HEK293 (cell line): ENCODE data around the gene ACSBG1.

ENCODE experiments used
- CTCF ChIP-seq: fragments of 450-650 bp; formaldehyde crosslinking; IDR thresholded peaks from 2 replicates; pipeline ENCODE4 v1.5.1; 2016; ENCODE audit warnings: missing biosample characterization, missing genetic modification characterization
- ZBTB20 ChIP-seq: fragments of 450-650 bp; formaldehyde crosslinking; IDR thresholded peaks from 2 replicates; pipeline ENCODE4 v1.5.1; 2016; ENCODE audit warnings: missing biosample characterization, missing genetic modification characterization
- ZBTB7A ChIP-seq: fragments of 450-650 bp; formaldehyde crosslinking; IDR thresholded peaks from 2 replicates; pipeline ENCODE4 v1.5.1; 2016; ENCODE audit warnings: low read depth, missing biosample characterization, missing genetic modification characterization
- ZNF23 ChIP-seq: fragments of 450-650 bp; formaldehyde crosslinking; IDR thresholded peaks from 2 replicates; pipeline ENCODE4 v1.5.1; 2016; ENCODE audit warnings: missing biosample characterization, missing genetic modification characterization, borderline replicate concordance
- ZNF423 ChIP-seq: fragments of 450-650 bp; formaldehyde crosslinking; IDR thresholded peaks from 2 replicates; pipeline ENCODE4 v1.5.1; 2016; ENCODE audit warnings: missing biosample characterization, missing genetic modification characterization
- ZNF473 ChIP-seq: fragments of 450-650 bp; formaldehyde crosslinking; IDR thresholded peaks from 2 replicates; pipeline ENCODE4 v1.5.1; 2017; ENCODE audit warnings: missing biosample characterization, missing genetic modification characterization
- ZNF501 ChIP-seq: fragments of 450-650 bp; formaldehyde crosslinking; IDR thresholded peaks from 2 replicates; pipeline ENCODE4 v1.5.1; 2016; ENCODE audit warnings: missing biosample characterization, missing genetic modification characterization
- ZNF692 ChIP-seq: fragments of 450-650 bp; formaldehyde crosslinking; IDR thresholded peaks from 2 replicates; pipeline ENCODE4 v1.5.1; 2016; ENCODE audit warnings: missing biosample characterization, missing genetic modification characterization
- ZNF768 ChIP-seq: fragments of 450-650 bp; formaldehyde crosslinking; IDR thresholded peaks from 2 replicates; pipeline ENCODE4 v1.5.1; 2018; ENCODE audit warnings: missing biosample characterization, mild to moderate bottlenecking, missing genetic modification characterization
- ZSCAN16 ChIP-seq: fragments of 450-650 bp; formaldehyde crosslinking; IDR thresholded peaks from 2 replicates; pipeline ENCODE4 v1.5.1; 2016; ENCODE audit warnings: missing biosample characterization, missing genetic modification characterization
- TF ChIP-seq, protein P1 (sequence below): fragments of 450-650 bp; formaldehyde crosslinking; IDR thresholded peaks from 2 replicates; pipeline ENCODE4 v1.5.1; 2016; ENCODE audit warnings: missing biosample characterization, missing genetic modification characterization
- TF ChIP-seq, protein P2 (sequence below): fragments of 450-650 bp; formaldehyde crosslinking; IDR thresholded peaks from 2 replicates; pipeline ENCODE4 v1.5.1; 2016; ENCODE audit warnings: missing biosample characterization, missing genetic modification characterization

GRCh38 chr15:78130466-78131294 lies 103.7 kb downstream of the ACSBG1 start:
- TF ChIP-seq, protein P1, sequence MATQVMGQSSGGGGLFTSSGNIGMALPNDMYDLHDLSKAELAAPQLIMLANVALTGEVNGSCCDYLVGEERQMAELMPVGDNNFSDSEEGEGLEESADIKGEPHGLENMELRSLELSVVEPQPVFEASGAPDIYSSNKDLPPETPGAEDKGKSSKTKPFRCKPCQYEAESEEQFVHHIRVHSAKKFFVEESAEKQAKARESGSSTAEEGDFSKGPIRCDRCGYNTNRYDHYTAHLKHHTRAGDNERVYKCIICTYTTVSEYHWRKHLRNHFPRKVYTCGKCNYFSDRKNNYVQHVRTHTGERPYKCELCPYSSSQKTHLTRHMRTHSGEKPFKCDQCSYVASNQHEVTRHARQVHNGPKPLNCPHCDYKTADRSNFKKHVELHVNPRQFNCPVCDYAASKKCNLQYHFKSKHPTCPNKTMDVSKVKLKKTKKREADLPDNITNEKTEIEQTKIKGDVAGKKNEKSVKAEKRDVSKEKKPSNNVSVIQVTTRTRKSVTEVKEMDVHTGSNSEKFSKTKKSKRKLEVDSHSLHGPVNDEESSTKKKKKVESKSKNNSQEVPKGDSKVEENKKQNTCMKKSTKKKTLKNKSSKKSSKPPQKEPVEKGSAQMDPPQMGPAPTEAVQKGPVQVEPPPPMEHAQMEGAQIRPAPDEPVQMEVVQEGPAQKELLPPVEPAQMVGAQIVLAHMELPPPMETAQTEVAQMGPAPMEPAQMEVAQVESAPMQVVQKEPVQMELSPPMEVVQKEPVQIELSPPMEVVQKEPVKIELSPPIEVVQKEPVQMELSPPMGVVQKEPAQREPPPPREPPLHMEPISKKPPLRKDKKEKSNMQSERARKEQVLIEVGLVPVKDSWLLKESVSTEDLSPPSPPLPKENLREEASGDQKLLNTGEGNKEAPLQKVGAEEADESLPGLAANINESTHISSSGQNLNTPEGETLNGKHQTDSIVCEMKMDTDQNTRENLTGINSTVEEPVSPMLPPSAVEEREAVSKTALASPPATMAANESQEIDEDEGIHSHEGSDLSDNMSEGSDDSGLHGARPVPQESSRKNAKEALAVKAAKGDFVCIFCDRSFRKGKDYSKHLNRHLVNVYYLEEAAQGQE = no peak
- TF ChIP-seq CTCF (tag by site-specific recombination) (no peak), ZNF473 (tag by site-specific recombination) (no peak), ZNF501 (no peak), ZBTB20 (tag by site-specific recombination) (no peak), ZNF23 (tag by site-specific recombination) (no peak), ZNF768 (tag by site-specific recombination) (no peak), ZSCAN16 (no peak), ZNF692 (no peak), ZBTB7A (no peak), ZNF423 (tag by site-specific recombination) (no peak)
- TF ChIP-seq, protein P2, sequence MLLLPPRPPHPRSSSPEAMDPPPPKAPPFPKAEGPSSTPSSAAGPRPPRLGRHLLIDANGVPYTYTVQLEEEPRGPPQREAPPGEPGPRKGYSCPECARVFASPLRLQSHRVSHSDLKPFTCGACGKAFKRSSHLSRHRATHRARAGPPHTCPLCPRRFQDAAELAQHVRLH = no peak
